ENCODE data around the gene ACTA1.
"Not testable (repeated sequence)": the region's sequence is repeated elsewhere in the genome, so short reads cannot be mapped to it uniquely, and the experiment has no call there.

ACTA1 gene

DNA sequence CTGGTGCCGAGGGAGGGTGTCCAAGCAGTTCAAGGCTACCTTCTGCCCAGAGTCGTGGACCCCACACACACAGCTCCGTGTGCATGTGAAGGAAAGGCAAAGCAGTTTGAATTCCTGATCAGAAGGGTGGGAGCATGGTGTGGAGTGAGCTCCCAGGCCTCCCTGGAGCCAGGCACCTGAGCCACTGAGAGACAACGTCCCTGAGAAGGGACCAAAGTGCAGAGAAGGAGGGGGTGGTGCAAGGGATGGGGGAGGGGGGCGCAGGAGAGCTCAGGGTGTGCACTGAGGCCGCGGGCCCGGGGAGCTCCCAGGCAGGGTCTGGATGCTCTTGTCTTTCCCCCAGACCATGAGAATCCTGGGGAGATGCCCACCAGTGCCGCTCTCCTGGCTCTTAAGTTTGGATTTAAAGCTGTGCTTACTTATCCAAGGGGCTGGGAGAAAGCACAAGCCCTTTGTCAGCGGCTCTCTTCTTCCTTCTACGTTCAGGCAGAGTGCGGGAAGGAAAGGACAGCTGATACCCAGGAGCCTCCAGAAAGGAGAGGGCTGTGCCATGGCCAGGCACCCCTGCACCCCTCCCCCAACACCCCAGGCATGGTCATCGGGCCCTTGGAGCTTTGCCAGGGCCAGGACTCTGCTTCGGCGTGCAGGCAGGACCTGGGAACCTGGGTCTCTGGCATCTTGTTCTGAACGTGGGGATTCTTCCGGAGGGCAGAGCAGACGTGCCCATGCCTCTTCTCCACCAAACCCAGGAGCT is 24.1 kb downstream of the ACTA1 start:
- DNase-seq (ENCODE audit: low spot score) = no peak

GRCh38 chr1:229408458-229409037 is 25.3 kb downstream of the ACTA1 start:
- no peak for DNase-seq (ENCODE audit: low spot score)

GRCh38 chr1:229407206-229408026 is 26.5 kb downstream of the ACTA1 start:
- no peak for DNase-seq (ENCODE audit: low spot score)

- DNase-seq (ENCODE audit: low spot score) = no peak
These were observed 27.1 kb downstream of the ACTA1 start for GRCh38 chr1:229406798-229407197.

GRCh38 chr1:229403573-229403972 is 30.3 kb downstream of the ACTA1 start:
- DNase-seq (ENCODE audit: low spot score) = no peak

- DNase-seq (ENCODE audit: low spot score) = no peak
These were observed 30.9 kb downstream of the ACTA1 start for GRCh38 chr1:229402993-229403392.

DNA sequence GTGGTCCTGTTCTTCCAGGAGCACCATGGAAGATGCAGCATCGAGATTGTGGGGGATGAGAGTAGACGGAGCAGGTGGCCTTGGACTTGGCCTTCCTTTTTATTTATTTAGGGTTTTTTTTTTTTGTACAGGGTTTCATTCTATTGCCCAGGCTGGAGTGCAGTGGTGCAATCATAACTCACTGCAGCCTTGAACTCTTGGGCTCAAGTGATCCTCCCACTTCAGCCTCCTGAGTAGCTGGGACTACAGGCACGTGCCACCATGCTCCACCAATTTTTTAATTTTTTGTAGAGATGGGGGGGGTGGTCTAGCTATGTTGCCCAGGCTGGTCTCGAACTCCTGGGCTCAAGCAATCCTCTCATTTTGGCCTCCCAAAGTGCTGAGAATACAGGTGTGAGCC is 31.6 kb downstream of the ACTA1 start:
- DNase-seq (ENCODE audit: low spot score) = not testable (repeated sequence)

DNA sequence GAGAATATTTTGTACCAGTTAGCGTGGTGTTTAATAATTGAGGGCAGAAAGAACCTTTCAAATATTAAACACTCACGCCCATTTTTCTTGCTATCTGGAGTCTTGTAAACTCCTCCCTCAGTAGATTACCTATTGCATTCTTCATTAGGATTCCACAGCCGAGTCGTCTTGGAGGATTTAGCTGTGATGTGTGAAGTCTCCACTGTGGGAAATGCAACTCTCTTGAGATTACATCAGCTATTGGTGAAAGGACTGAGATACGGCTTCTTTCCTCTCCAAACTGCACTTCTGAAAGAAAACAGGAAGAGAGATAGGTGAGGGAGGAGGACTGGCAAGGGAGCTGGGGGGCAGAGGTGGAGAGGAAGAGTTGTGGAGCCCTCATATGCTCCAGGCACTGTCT is 36.1 kb downstream of the ACTA1 start:
- DNase-seq (ENCODE audit: low spot score) = no peak

DNA sequence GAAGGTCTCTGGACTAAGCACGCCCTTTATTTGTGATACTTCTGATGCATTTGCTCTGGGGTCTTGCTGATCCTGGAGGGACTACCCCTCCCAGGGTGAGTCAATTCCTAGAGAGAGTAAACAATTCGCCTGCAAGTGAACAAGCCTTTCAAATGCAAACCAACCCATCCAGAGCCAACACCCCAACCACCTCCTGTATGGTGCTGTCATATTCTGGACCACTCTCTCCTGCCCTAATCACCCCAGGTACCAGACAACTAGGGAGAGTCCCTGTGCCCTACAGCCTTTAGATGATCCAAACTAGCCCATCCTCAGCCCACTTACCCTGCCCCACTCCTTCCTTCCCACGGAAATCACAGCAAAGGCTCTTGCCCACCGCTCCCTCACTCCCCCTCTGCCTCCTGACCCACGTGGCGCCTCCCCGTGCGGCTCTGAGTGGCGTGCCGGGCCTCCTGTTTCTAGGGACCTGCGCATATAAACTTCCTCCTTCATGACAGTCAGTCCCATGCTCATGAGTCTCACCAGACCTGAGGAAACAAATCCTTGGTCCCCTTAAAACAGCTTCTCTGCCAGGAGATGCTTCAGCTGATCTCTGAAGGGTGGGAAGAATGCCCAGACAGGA is 37.2 kb downstream of the ACTA1 start:
- no peak for DNase-seq (ENCODE audit: low spot score)

DNA sequence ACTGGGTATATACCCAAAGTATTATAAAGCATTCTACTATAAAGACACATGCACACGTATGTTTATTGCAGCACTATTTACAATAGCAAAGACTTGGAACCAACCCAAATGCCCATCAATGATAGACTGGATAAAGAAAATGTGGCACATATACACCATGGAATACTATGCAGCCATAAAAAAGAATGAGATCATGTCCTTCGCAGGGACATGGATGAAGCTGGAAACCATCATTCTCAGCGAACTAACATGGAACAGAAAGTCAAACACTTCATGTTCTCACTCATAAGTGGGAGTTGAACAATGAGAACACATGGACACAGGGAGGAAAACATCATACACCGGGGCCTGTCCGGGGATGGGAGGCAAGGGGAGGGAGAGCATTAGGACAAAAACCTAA is 39.4 kb downstream of the ACTA1 start:
- not testable (repeated sequence) for DNase-seq (ENCODE audit: low spot score)

DNA sequence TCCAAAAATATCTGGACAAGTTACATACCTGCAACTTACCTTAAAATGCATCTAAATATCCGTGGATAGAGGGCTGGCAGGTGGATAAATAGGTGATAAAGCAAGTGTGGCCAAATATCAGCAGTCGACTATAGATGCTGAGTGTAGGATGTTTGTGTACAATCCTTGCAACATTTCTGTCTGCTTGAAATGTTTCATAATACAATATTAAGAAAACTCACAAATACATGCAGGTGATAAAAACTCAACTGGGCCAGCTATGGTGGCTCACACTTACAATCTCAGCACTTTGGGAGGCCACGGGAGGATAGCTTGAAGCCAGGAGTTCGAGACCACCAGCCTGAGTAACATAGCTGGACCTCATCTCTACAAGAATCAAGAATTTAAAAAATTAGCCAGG is 41.0 kb downstream of the ACTA1 start:
- no peak for DNase-seq (ENCODE audit: low spot score)

DNA sequence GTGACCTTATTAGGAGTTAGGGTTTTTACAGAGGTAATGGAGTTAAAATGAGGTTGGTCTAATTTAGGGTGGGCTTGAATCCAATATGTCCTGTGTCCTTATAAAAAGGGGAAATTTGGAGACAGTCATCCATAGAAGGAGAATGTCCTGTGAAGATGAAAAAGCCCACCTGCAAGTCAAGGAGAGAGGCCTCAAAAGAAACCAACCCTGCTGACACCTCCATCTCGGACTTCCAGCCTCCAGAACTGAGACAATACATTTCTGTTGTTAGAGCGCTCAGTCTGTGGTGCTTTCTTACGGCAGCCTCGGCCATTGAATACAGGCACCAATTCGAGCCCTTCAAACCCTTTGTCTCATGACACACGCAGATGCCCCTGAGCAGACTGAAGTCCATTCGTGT is 43.8 kb downstream of the ACTA1 start:
- no peak for DNase-seq (ENCODE audit: low spot score)

DNA sequence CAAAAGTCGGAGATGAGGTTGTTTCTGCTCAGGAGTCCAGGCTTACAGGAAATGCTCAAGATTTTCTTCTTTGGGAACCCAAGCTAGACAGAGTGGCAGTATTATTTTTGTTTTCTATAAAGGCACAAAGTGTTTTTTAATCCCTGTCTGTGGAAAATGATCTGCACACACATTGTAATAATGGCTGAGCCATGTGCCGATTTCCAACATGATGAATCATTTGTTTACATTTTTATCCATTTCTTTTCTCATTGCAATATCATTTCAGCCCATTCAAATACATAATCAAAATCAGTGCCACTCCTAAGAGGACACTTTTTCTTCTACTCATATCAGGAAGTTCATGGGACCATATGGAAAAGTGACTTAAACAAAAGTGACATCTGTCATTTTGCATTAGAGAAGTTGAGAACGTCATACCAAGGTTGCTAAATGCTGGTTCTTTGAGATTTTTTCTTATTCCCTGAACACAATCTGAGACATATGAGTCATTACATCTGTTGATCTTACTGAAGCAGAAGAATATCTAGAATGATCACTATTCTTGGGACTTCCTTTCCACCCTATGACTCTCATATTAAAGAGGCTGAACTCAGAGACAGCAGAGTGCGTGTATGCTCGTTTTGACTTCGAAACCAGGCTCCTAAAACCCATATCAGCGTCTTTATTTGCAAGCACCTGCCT is 44.9 kb downstream of the ACTA1 start:
- no peak for DNase-seq (ENCODE audit: low spot score)

- DNase-seq (ENCODE audit: low spot score) = no peak
These were observed 47.9 kb downstream of the ACTA1 start for GRCh38 chr1:229385853-229386456.

DNA sequence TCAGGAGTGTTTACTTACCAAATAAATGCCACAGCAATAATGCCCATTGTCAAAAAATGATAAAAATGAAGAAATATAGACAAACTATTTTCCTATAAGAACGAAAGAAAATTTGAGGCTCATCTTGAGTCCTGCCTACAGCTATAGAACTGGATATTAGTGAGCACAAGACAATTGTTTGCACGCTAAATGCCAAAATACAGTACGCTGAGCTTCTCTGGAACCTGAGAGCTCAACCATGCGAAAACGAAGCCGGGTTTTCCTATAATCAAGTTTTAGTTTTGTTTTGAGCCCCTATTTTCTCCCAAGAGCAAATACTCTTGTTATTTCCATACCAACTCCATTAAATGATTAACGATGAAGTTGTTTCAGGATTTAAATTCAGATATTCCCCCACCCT is 49.1 kb downstream of the ACTA1 start:
- DNase-seq (ENCODE audit: low spot score) = no peak

DNA sequence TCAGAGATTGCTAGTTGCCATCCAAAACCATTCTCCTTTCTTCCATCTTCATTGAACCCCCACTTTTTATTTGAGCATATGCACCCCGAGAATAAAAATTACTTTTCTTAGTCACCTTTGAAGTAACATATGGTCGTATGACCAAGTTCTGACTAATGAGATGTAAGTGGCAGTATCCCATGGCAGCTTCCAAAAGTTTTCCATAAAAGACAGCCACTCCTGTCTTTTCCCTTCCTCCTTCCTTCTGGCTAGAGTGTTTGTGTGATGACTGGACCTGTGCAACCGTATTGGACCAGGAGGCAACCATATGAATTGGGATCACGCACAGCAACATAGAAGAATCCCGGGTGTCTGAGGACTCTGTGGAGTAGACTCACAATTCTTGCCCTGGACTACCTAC is 49.9 kb downstream of the ACTA1 start:
- no peak for DNase-seq (ENCODE audit: low spot score)

DNA sequence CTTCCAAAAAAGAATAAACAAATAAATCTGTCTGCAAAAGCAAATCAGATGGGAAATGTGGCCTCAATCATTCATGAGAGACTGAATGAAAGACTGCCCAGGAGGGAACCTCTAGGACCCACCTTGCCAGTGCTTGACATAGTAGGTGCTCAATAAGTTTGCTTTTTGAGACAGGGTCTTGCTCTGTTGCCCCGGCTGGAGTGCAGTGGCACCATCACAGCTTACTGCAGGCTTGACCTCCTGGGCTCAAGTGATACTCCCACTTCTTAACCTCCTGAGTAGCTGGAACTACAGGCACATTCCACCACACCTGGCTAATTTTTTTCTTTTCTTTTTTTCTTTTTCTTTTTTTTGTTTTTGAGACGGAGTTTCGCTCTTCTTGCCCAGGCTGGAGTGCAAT is 50.7 kb downstream of the ACTA1 start:
- DNase-seq (ENCODE audit: low spot score) = no peak
